SJCRH30 (cell line): ENCODE results near the gene GPBAR1. TPM values are rescaled to one million over a fixed set of nuclear protein-coding genes. Genes with fewer than 3 reads are reported as not detected.
A peak's percentile ranks its signal among the peaks of the same experiment; 100 is the strongest.
"Not testable (repeated sequence)": the region's sequence is repeated elsewhere in the genome, so short reads cannot be mapped to it uniquely, and the experiment has no call there.

Source experiments
- DNase-seq, 2 experiments: peaks; one replicate each; pipeline ENCODE4 v3.0.0-alpha.2; 2015 to 2020
- H3K27ac ChIP-seq: fragments of 250-450 bp; sonication (Bioruptor Pico); 2 replicates; pipeline ENCODE4 v1.5.1; 2020; ENCODE audit warnings: mild to moderate bottlenecking, moderate library complexity
- H3K27me3 ChIP-seq: fragments of 250-450 bp; sonication (Bioruptor Pico); 2 replicates; pipeline ENCODE4 v1.5.1; 2020; ENCODE audit warnings: mild to moderate bottlenecking, moderate library complexity
- H3K36me3 ChIP-seq: fragments of 250-450 bp; sonication (Bioruptor Pico); 2 replicates; pipeline ENCODE4 v1.5.1; 2020; ENCODE audit warnings: mild to moderate bottlenecking, moderate library complexity
- H3K4me1 ChIP-seq: fragments of 250-450 bp; sonication (Bioruptor Pico); 2 replicates; pipeline ENCODE4 v1.5.1; 2020; ENCODE audit warnings: mild to moderate bottlenecking, moderate library complexity
- H3K4me3 ChIP-seq: fragments of 250-450 bp; sonication (Bioruptor Pico); 2 replicates; pipeline ENCODE4 v1.5.1; 2020; ENCODE audit warnings: mild to moderate bottlenecking, moderate library complexity
- H3K9me3 ChIP-seq: fragments of 250-450 bp; sonication (Bioruptor Pico); replicated peaks from 2 replicates; pipeline ENCODE4 v1.5.1; 2020; ENCODE audit warnings: mild to moderate bottlenecking, moderate library complexity
- total RNA-seq: library from RNA; depleted of rRNA; stranded (reverse); fragments of >200 nt; shearing (Covaris generic); gene quantifications from 2 replicates; pipeline ENCODE4 v1.2.3, GENCODE V29; 2014

The GPBAR1 gene
- total RNA-seq, 1 experiment from 2014 or later = 0.24 TPM

- no peaks in the 10 kb centered on the region for H3K36me3 ChIP-seq
- H3K9me3 ChIP-seq = no peaks in the 10 kb centered on the region
- no peak for DNase-seq
- H3K27me3 ChIP-seq = no peaks in the 10 kb centered on the region
- H3K27ac ChIP-seq = no peak overlapping the region
- no peak overlapping the region for H3K4me3 ChIP-seq
- peaks cover 7% of the 10 kb centered on the region; the same call in 1 of the 2 replicates for H3K4me1 ChIP-seq
These were observed 33.7 kb downstream of the GPBAR1 start for GRCh38 chr2:218294430-218295022.

- Histone ChIP-seq H3K27me3 (no peaks in the 10 kb centered on the region), H3K4me1 (peaks cover 7% of the 10 kb centered on the region; the same call in 1 of the 2 replicates), H3K36me3 (no peaks in the 10 kb centered on the region), H3K4me3 (no peak overlapping the region), H3K27ac (no peak overlapping the region), H3K9me3 (no peaks in the 10 kb centered on the region)
- no peak for DNase-seq
These were observed 34.2 kb downstream of the GPBAR1 start for GRCh38 chr2:218295029-218295428.

- no peak for DNase-seq
- Histone ChIP-seq H3K9me3 (no peaks in the 10 kb centered on the region), H3K27ac (no peak overlapping the region), H3K27me3 (no peaks in the 10 kb centered on the region), H3K36me3 (no peaks in the 10 kb centered on the region), H3K4me3 (no peak overlapping the region), H3K4me1 (peaks cover 7% of the 10 kb centered on the region; the same call in 1 of the 2 replicates)
These were observed 35.4 kb downstream of the GPBAR1 start for GRCh38 chr2:218296200-218296599.

- H3K4me1 ChIP-seq = peaks cover 7% of the 10 kb centered on the region; the same call in 1 of the 2 replicates
- H3K4me3 ChIP-seq = no peak overlapping the region
- no peaks in the 10 kb centered on the region for H3K36me3 ChIP-seq
- no peaks in the 10 kb centered on the region for H3K27me3 ChIP-seq
- no peak for DNase-seq
- no peaks in the 10 kb centered on the region for H3K9me3 ChIP-seq
- no peak overlapping the region for H3K27ac ChIP-seq
These were observed 36.0 kb downstream of the GPBAR1 start for GRCh38 chr2:218296847-218297246.

- no peak overlapping the region for H3K27ac ChIP-seq
- H3K36me3 ChIP-seq = no peaks in the 10 kb centered on the region
- H3K4me3 ChIP-seq = no peak overlapping the region
- DNase-seq = no peak
- H3K4me1 ChIP-seq = peaks cover 7% of the 10 kb centered on the region; the same call in 1 of the 2 replicates
- no peaks in the 10 kb centered on the region for H3K27me3 ChIP-seq
- no peaks in the 10 kb centered on the region for H3K9me3 ChIP-seq
These were observed 37.6 kb downstream of the GPBAR1 start for GRCh38 chr2:218298314-218298875.

GRCh38 chr2:218300141-218300540, 39.3 kb downstream of the GPBAR1 start:
- no peak overlapping the region for H3K27ac ChIP-seq
- no peaks in the 10 kb centered on the region for H3K27me3 ChIP-seq
- H3K4me3 ChIP-seq = no peak overlapping the region
- no peaks in the 10 kb centered on the region for H3K36me3 ChIP-seq
- no peaks in the 10 kb centered on the region for H3K9me3 ChIP-seq
- H3K4me1 ChIP-seq = peaks cover 4% of the 10 kb centered on the region; the same call in 1 of the 2 replicates
- DNase-seq = no peak

- DNase-seq = peak; percentile 77 to 92
- no peaks in the 10 kb centered on the region for H3K27me3 ChIP-seq
- no peaks in the 10 kb centered on the region for H3K36me3 ChIP-seq
- peaks cover 4% of the 10 kb centered on the region; the same call in 1 of the 2 replicates for H3K4me1 ChIP-seq
- no peaks in the 10 kb centered on the region for H3K9me3 ChIP-seq
- H3K27ac ChIP-seq = no peak overlapping the region
- no peak overlapping the region for H3K4me3 ChIP-seq
These were observed 40.5 kb downstream of the GPBAR1 start for GRCh38 chr2:218301176-218301819.

- Histone ChIP-seq H3K4me3 (no peak overlapping the region), H3K4me1 (no peaks in the 10 kb centered on the region), H3K27me3 (no peaks in the 10 kb centered on the region), H3K27ac (no peak overlapping the region), H3K9me3 (no peaks in the 10 kb centered on the region), H3K36me3 (no peaks in the 10 kb centered on the region)
- DNase-seq = no peak
These were observed 44.6 kb downstream of the GPBAR1 start for GRCh38 chr2:218305383-218305782.

GRCh38 chr2:218306184-218306920, 45.5 kb downstream of the GPBAR1 start:
- no peaks in the 10 kb centered on the region for H3K9me3 ChIP-seq
- DNase-seq = no peak
- no peak overlapping the region for H3K4me3 ChIP-seq
- no peaks in the 10 kb centered on the region for H3K36me3 ChIP-seq
- H3K4me1 ChIP-seq = peaks cover 7% of the 10 kb centered on the region; the same call in 1 of the 2 replicates
- no peak overlapping the region for H3K27ac ChIP-seq
- H3K27me3 ChIP-seq = no peaks in the 10 kb centered on the region

GRCh38 chr2:218307415-218308090, 46.7 kb downstream of the GPBAR1 start:
- Histone ChIP-seq H3K27me3 (no peaks in the 10 kb centered on the region), H3K36me3 (no peaks in the 10 kb centered on the region), H3K27ac (no peak overlapping the region), H3K4me3 (no peak overlapping the region), H3K9me3 (no peaks in the 10 kb centered on the region), H3K4me1 (peaks cover 9% of the 10 kb centered on the region; the same call in 1 of the 2 replicates)
- no peak for DNase-seq

GRCh38 chr2:218310853-218311540, 50.2 kb downstream of the GPBAR1 start:
- Histone ChIP-seq H3K4me1 (peaks cover 9% of the 10 kb centered on the region; the same call in 1 of the 2 replicates), H3K4me3 (no peak overlapping the region; the same call in 1 of the 2 replicates), H3K27ac (no peak overlapping the region), H3K36me3 (no peaks in the 10 kb centered on the region), H3K9me3 (no peaks in the 10 kb centered on the region), H3K27me3 (no peaks in the 10 kb centered on the region)
- no peak for DNase-seq

GRCh38 chr2:218311541-218312266, 50.9 kb downstream of the GPBAR1 start:
- not testable (repeated sequence) for H3K36me3 ChIP-seq, H3K9me3 ChIP-seq, H3K27ac ChIP-seq, H3K4me1 ChIP-seq, H3K27me3 ChIP-seq
- peak in 1 of 2 experiments; percentile 32 for DNase-seq
- peak overlapping the region; percentile 20 for H3K4me3 ChIP-seq

GRCh38 chr2:218312267-218312756, 51.5 kb downstream of the GPBAR1 start:
- no peak overlapping the region for H3K4me3 ChIP-seq
- no peaks in the 10 kb centered on the region for H3K36me3 ChIP-seq
- H3K27me3 ChIP-seq = no peaks in the 10 kb centered on the region
- peaks cover 15% of the 10 kb centered on the region; the same call in 1 of the 2 replicates for H3K4me1 ChIP-seq
- H3K27ac ChIP-seq = no peak overlapping the region
- DNase-seq = no peak
- H3K9me3 ChIP-seq = no peaks in the 10 kb centered on the region
